ENCODE data around the gene ALOX5AP. TPM values are rescaled to one million over a fixed set of nuclear protein-coding genes. Genes with fewer than 3 reads are reported as not detected.

Gene ALOX5AP
- total RNA-seq, 3 donors from 2014 or later (not counting 1 experiment from before 2014, with no cell fraction given) = 83.9 to 150 (median 114) TPM

GRCh38 chr13:30714629-30715371 lies 20.5 kb upstream of the ALOX5AP start:
- Histone ChIP-seq H3K27me3 (ENCODE audit: control insufficient read depth, insufficient read depth, low read length) (no peaks in the 10 kb centered on the region), H3K4me1 (ENCODE audit: control insufficient read depth, insufficient read depth, low read length) (peaks cover 24% of the 10 kb centered on the region), H3K9me3 (ENCODE audit: control insufficient read depth, insufficient read depth, low read length) (no peaks in the 10 kb centered on the region), H3K27ac (ENCODE audit: low read length) (no peak overlapping the region), H3K4me3 (ENCODE audit: low read length) (no peak overlapping the region), H3K36me3 (ENCODE audit: control insufficient read depth, insufficient read depth, low read length) (no peaks in the 10 kb centered on the region)
- H3K27me3 Mint-ChIP-seq (ENCODE audit: low read depth in 2 of 2) = no peaks in the 10 kb centered on the region
- no peaks in the 10 kb centered on the region for H3K36me3 Mint-ChIP-seq
- no peak overlapping the region for H3K27ac Mint-ChIP-seq
- ATAC-seq = no peak
- 87% methylated on average over 9 of the region's 10 CpGs for WGBS (ENCODE audit: insufficient coverage)
- intact Hi-C loops (cut with micrococcal nuclease) = loop anchor here (5.0 kb wide), 1 partner anchor 32 kb away; no protein-coding TSS in a partner anchor
- TF ChIP-seq, protein P1, sequence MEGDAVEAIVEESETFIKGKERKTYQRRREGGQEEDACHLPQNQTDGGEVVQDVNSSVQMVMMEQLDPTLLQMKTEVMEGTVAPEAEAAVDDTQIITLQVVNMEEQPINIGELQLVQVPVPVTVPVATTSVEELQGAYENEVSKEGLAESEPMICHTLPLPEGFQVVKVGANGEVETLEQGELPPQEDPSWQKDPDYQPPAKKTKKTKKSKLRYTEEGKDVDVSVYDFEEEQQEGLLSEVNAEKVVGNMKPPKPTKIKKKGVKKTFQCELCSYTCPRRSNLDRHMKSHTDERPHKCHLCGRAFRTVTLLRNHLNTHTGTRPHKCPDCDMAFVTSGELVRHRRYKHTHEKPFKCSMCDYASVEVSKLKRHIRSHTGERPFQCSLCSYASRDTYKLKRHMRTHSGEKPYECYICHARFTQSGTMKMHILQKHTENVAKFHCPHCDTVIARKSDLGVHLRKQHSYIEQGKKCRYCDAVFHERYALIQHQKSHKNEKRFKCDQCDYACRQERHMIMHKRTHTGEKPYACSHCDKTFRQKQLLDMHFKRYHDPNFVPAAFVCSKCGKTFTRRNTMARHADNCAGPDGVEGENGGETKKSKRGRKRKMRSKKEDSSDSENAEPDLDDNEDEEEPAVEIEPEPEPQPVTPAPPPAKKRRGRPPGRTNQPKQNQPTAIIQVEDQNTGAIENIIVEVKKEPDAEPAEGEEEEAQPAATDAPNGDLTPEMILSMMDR (IDR thresholded peaks at IDR 0.05) = no peak
- no peaks in the 10 kb centered on the region for H3K9me3 Mint-ChIP-seq
- no peak overlapping the region for H3K4me3 Mint-ChIP-seq
- DNase-seq = no peak
- H3K4me1 Mint-ChIP-seq = peaks cover 22 to 27% of the 10 kb centered on the region in 2 donors

- no peaks in the 10 kb centered on the region for H3K27me3 ChIP-seq (ENCODE audit: control insufficient read depth, insufficient read depth, low read length)
- H3K27ac ChIP-seq (ENCODE audit: low read length) = no peak overlapping the region
- peaks cover 26 to 32% of the 10 kb centered on the region in 2 donors for H3K4me1 Mint-ChIP-seq
- no peaks in the 10 kb centered on the region for H3K36me3 Mint-ChIP-seq
- 91% methylated on average over 4 of the region's 4 CpGs for WGBS (ENCODE audit: insufficient coverage)
- H3K9me3 Mint-ChIP-seq = no peaks in the 10 kb centered on the region
- no peaks in the 10 kb centered on the region for H3K27me3 Mint-ChIP-seq (ENCODE audit: low read depth in 2 of 2)
- no peaks in the 10 kb centered on the region for H3K9me3 ChIP-seq (ENCODE audit: control insufficient read depth, insufficient read depth, low read length)
- TF ChIP-seq, protein P1 (IDR thresholded peaks at IDR 0.05) = no peak
- no peak overlapping the region for H3K27ac Mint-ChIP-seq
- no peak overlapping the region for H3K4me3 Mint-ChIP-seq
- no peak for DNase-seq
- ATAC-seq = no peak
- H3K36me3 ChIP-seq (ENCODE audit: control insufficient read depth, insufficient read depth, low read length) = no peaks in the 10 kb centered on the region
- intact Hi-C loops (cut with micrococcal nuclease) = loop anchor here (5.0 kb wide), 1 partner anchor 33 kb away; no protein-coding TSS in a partner anchor
- peaks cover 27% of the 10 kb centered on the region for H3K4me1 ChIP-seq (ENCODE audit: control insufficient read depth, insufficient read depth, low read length)
- H3K4me3 ChIP-seq (ENCODE audit: low read length) = no peak overlapping the region
Observed at GRCh38 chr13:30715372-30715756, 20.0 kb upstream of the ALOX5AP start.

- Mint-ChIP-seq H3K36me3 (no peaks in the 10 kb centered on the region), H3K9me3 (no peaks in the 10 kb centered on the region), H3K4me3 (no peak overlapping the region), H3K27me3 (ENCODE audit: low read depth in 2 of 2) (no peaks in the 10 kb centered on the region), H3K4me1 (peaks cover 30 to 36% of the 10 kb centered on the region in 2 donors), H3K27ac (no peak overlapping the region)
- DNase-seq (no peak), ATAC-seq (no peak)
- TF ChIP-seq, protein P1 (IDR thresholded peaks at IDR 0.05) = no peak
- WGBS (ENCODE audit: insufficient coverage) = 93% methylated on average over 3 of the region's 4 CpGs
- Histone ChIP-seq H3K4me3 (ENCODE audit: low read length) (no peak overlapping the region), H3K27ac (ENCODE audit: low read length) (no peak overlapping the region), H3K4me1 (ENCODE audit: control insufficient read depth, insufficient read depth, low read length) (peaks cover 28% of the 10 kb centered on the region), H3K9me3 (ENCODE audit: control insufficient read depth, insufficient read depth, low read length) (no peaks in the 10 kb centered on the region), H3K27me3 (ENCODE audit: control insufficient read depth, insufficient read depth, low read length) (no peaks in the 10 kb centered on the region), H3K36me3 (ENCODE audit: control insufficient read depth, insufficient read depth, low read length) (no peaks in the 10 kb centered on the region)
- intact Hi-C loops (cut with micrococcal nuclease) = loop anchor here (5.0 kb wide), 1 partner anchor 34 kb away; no protein-coding TSS in a partner anchor
Observed at GRCh38 chr13:30715837-30716236, 19.5 kb upstream of the ALOX5AP start.

All from natural killer cell (primary cell).